ACHN (cell line): ENCODE data around the gene GBE1.

Source experiments
- DNase-seq: peaks from one replicate; pipeline ENCODE4 v3.0.0-alpha.2; 2015
- in situ Hi-C: cut with HindIII; loops from 2 replicates; pipeline ENCODE4 v1.10.0; 2017; ENCODE audit warnings: low sequenced_read_pairs, low pct_ligation_motif_present, low pct_unique_long_range_greater_than_20kb

The GBE1 gene

DNA sequence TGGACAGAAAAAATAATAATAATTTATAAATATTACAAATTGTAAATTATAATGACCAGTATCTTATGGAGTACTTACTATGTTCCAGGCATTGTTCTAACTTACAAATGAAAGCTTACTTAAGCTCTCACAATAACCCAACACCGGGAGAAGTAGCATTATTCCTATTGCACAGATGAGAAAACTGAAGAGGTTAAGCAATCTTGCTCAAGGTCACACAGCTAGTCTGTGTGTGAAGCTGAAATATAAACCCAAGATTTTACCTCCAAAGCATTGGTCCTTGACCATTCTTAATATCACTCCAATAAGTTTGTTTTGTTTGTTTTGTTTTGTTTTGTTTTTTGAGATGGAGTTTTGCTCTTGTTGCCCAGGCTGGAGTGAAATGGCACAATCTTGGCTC is 43.1 kb downstream of the GBE1 start:
- in situ Hi-C loops: no loop called here
- no peak for DNase-seq

DNA sequence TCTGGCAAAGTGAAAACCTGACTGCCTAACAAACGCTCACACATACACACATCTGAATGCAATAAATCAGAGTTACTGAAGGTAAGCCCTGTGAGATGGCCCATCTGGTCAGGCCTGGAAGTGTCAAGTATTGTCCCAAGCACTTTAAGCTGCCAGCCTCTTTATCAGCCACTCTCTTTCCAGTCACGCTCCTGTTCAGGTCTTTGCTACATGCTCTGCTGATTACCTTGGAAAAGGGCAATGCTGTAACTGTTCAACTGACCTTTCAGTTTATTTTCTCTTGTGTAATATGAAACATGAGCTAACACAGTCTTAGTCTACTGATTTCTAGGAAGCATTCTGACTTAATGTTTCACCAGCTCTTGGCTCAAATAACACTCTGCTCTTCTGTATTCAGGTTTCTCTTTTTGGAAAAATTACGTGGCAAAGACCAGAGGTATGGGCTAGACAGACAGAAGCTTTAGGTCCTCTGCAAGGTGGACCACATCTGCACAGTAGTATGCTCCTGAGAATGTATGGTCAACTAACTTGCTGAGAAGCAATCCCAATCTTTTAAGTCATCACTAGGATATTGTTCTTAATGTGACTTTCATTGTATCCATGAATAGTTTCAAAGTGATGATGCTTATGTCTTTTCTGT is 44.5 kb downstream of the GBE1 start:
- in situ Hi-C loops: no loop called here
- DNase-seq: peak; percentile 86

DNA sequence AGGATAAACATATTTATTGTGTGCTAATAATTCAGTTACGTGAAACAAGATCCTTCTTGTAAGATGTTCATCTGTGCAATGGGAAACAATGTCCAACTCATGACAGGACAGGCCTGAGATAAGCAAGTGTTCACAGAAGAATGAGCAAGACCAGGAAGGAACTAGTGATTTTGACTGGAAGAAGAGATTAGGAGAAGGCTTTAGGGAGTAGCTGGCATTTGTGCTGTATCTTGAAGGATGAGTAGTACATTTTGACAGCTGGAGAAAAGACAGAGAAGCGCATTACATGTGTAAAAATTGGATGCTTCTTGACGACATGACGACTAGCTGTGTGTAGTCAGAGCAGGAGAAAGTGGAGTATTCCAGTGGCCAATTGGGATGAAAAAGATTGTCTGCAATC is 48.4 kb downstream of the GBE1 start:
- no peak for DNase-seq

DNA sequence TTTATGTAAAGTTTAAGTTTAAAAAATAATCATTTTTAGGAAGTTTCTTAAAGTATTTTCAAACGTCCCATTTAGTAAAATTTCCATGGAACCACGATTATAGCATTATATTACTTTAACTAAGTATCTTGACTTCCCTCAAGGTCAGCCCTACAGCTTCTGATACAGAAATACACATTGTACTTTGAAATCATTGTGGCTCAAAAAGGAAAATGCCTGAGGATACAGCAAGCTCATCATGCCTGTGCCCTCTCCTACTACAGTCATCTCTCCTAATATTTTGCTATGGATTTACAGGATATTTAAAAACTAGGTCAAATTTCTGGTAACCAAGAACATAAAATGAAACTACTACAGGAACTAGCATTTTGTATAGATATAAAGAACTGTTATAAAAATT is 51.8 kb downstream of the GBE1 start:
- in situ Hi-C loops: no loop called here
- DNase-seq: no peak

More for the DNA sequence above, 48.4 kb downstream of the GBE1 start:
- in situ Hi-C loops: no loop called here

DNA sequence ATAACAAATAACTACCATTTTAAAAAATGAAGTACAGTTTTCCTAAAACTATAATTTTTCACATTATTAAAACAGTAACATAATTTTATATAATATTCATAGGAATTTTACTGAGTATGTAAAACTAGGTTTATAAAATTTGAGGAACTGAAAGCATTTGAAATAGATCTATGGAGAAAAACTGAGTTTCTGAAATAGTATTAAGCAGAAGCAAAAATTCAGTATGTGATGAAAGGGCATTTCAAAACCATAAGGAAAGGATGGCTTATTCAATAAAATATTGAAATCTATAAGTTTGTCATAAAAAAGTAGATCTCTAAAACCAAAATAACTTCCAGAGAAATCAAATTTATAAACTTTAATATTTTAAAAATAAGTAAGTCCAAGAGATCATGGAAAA is 53.4 kb downstream of the GBE1 start:
- no peak for DNase-seq
- in situ Hi-C loops: no loop called here

DNA sequence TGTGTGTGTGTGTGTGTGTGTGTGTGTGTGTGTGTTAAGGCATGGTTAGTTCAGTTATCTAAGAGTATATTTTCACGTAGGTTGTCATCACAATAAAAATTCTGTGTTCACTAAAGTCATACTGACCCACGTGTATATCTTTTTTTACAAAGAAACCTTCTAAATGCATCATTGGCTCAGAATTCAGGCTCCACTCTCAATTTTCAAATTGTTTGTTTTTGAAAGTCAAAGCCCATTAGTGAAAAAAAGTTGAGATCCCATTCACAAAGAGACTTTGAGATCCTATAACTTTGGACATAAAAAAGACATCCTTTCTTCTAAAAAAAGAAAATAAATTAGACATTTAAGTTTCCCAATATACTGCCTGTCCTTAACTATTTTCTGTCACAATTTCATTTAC is 59.3 kb downstream of the GBE1 start:
- in situ Hi-C loops: no loop called here
- no peak for DNase-seq

DNA sequence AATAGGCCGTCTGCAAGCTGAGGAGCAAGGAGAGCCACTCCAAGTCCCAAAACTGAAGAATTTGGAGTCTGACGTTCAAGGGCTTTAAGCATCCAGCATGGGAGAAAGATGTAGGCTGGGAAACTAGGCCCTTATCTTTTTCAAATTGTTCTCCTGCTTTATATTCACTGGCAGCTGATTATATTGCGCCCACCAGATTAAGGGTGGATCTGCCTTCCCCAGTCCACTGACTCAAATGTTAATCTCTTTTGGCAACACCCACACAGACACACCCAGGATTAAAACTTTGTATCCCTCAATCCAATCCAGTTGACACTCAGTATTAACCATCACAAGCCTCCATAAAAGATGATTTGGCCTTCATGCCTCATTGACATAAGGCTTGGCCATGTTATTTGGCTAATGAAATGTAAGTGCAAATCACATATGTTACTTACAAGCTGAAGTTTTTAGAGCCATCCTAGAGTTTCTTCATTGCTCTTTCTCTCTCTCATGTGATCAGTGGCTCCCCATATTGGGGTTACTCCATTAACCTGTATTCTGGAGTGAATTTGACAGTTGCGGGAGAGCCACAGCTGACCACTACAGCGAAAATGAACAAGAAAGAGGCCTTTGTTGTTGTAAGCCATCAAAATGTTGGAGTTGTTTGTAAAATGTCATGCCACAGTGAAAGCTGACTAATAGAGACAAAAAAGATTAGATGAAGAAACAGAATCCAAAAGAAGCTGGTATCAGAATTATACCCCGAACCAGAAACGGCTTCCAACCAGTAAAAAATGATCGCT is 61.7 kb downstream of the GBE1 start:
- in situ Hi-C loops: no loop called here
- no peak for DNase-seq

DNA sequence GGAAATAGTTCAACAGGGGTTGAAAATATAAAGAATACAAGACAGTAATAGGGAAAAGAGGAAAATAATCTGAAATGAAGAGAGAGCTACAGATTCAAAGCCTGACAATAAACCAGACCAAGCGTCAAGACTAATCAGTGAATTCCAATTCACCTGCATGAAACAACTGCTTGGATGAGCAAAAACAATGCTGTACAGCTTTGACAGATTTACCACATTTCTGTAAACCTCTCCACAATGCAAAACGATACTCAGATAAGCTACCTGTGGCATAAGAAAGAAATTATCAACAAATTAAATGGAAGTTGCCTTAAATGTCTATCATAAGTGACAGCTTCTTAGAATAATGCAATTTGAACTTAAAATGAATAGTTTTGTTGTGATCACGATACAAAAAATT is 65.4 kb downstream of the GBE1 start:
- no peak for DNase-seq
- in situ Hi-C loops: no loop called here

DNA sequence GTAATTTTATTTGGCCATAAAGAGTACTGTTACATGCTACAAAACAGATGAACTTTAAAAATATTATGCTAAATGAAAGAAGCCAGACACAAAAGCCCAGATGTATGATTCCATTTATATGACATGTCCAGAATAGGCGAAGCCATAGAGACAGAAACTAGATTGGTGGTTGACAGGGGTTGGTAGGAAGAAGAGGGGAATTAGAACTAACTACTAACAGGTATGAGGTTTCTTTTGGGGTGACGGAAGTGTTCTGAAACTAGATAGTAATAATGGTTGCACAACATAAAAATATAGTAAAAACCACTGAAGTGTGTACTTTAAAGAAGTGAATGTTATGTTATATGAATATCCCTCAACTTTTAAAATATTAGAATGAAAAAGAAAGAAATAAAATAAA is 66.1 kb downstream of the GBE1 start:
- in situ Hi-C loops: no loop called here
- no peak for DNase-seq

DNA sequence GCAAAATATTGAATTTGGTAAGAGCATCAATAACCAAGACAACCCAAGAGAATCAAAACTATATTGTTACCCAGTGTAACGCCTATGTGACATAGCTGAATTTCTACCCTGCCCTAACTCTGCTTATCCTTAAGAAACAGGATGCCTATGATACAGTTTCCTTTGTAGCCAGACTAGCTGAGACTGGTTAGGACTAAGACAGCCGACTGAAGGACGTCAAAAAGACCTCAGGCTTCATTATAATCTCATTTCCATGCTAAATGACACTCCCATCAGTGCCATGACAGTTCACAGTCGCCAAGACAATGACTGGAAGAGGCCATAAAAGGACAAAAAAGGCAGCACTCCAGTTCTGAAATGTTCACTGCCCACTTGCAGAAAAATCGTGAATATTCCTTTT is 66.8 kb downstream of the GBE1 start:
- DNase-seq: no peak
- in situ Hi-C loops: no loop called here

DNA sequence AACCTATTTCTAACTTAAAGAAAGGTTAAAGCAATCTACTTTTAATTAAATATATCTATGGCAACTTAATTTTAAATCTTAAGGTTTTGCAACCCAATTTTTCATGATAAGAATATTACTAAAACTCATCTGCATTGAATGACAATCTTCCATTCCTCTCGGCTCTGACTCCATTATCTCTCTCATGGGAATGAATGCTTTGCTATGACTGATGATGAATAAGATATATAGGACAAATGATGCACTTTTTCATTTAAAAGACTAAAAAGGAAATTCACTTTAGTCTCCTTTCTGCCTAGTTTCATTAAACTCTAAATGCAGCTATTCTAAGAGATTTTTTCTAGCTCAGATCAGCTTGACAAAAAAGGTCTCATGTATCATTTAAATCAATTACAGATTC is 68.7 kb downstream of the GBE1 start:
- DNase-seq: no peak

DNA sequence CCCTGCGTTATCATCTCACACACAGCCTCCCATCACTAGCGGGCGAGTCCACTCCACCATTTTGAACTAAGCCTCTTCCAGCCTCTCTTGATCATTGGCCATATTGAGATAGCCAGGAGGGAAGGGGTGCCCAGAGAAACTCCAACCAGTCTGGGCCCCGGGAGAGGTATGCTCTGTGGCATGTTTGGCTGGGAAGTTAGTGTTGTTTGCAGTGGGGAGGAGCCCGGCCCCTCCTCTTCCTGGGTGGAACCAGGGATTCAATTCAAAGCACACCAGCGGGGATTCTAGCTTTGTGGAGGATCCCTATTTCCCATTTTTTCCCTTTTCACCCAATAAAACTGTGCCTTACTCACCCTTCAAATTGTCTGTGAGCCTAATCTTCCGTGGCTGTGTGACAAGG is 71.8 kb downstream of the GBE1 start:
- DNase-seq: no peak
- in situ Hi-C loops: no loop called here

More for the DNA sequence above, 68.7 kb downstream of the GBE1 start:
- in situ Hi-C loops: no loop called here

DNA sequence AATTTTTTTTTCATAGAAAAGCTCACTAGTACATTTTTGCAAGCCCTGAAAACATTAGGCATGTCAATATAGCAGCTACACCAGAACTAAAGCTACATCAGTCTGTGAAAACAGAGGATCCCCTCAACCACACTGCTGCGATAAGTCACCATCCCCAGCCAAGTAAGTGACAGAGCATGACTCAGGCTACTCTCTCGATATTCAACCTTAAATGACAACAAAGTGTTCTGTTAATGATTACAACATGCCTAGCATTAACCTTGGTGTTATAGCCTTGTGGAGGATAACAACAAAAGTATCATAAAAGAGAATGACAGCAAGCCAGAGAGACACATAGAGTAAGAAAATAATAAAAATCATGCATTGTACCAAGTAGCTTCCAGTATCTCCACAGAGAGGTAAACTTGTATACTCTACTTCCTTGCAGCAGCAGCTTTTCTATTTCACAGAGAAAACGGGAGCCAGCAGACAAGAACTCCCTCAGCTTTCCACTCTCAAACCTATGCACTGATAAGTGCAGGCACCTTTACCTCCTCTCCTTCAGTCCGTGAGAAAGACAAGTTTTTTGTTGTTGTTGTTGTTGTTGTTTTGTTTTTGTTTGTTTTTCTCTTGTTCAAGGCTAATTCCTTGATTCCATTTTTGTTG is 76.6 kb downstream of the GBE1 start:
- peak; percentile 40 for DNase-seq
- in situ Hi-C loops: no loop called here

DNA sequence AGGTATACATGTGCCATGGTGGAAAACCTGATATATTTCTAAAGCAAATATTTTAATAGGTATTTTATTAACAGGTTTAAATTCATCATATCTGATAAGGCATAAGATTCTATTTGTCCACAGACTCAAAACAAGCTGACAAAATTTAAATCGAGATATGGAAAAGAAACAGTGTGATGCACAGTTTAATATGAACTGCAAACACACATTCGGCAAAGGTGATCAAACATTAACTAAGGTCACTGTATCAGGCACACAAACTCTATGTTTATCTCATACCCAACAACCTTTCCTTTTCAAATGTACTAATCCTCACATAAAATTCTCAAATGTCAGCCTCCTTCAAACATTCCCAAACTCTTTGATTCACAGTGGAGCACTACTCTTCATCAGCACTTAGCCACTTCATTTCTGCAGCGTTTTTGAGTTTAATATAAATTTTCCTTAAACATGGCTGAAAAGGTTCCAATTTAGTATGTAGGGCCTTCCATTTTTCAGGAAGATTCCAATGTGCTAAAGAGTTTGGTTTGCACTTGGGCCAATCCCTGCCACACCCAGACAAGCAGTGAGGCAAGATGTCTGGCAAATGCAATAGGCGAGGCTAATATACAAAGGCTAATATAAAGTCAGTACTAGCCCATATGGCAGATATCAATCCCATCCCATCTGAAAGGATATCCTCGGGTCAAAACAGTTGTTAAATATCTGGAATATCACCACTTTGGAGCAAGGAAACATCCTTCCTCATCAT is 84.6 kb downstream of the GBE1 start:
- in situ Hi-C loops: no loop called here
- DNase-seq: no peak

DNA sequence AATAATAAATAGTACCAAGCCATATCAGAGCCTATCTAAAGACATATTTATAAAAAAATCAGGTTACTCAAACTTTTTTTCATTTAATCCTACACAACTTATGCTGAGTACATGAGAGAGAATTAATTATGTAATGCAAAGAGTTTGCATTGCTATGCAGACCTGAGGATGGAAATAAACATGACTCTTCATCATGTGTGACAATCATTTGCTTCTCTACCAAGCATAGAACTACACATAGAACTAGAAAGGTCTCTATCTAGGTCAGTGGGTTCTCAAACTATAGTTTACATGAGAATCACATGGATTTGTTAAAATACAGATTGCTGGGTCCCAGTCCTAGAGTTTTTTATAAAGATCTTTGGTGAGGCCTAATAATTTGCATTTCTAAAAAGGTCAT is 86.8 kb downstream of the GBE1 start:
- no peak for DNase-seq
- in situ Hi-C loops: no loop called here

DNA sequence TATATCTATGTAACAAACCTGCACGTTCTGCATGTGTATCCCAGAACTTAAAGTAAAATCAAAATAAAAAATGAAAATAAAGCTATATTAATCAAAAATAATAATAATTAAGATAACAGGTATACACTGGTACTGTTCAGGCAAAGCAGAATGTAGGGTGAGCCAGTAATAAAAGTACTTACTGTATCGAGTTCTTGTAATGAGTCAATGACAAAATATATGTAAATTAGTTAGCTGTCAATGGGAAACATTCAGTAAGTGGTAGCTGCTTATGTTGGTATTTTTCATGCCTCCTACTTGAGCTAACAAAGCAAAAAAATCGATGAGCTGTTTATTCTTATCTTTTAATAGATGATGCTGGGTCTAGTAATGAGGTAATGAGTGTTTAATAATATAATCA is 93.2 kb downstream of the GBE1 start:
- in situ Hi-C loops: no loop called here

DNA sequence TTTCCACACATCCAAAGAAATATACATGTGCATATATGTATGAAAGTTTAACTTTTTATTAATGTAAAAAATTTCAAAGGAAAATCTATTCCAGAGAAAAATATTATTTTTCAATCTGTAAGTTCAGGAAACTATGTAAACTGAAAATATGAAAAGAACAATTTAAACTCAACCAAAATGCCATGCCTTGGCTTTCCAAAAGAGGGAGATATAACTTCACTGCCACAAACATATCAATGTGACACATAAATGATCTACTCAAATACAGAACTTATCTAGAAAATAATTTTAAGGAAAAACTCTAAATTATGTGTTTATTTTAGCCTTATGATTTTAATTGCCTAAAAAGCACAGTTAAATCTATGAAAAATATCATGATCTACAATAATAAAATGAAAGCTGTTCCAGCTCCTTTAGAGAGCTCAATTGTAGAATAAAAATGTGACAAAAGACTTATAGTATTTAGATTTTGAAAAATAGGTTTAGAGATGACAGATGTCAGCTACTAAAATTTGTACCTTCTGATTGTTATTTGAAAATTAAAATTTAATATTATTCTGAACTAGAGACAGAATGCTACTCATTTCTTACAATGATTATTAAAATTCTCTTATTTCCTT is 94.8 kb downstream of the GBE1 start:
- in situ Hi-C loops: no loop called here
- peak; percentile 26 for DNase-seq

More for the DNA sequence above, 93.2 kb downstream of the GBE1 start:
- DNase-seq: no peak

DNA sequence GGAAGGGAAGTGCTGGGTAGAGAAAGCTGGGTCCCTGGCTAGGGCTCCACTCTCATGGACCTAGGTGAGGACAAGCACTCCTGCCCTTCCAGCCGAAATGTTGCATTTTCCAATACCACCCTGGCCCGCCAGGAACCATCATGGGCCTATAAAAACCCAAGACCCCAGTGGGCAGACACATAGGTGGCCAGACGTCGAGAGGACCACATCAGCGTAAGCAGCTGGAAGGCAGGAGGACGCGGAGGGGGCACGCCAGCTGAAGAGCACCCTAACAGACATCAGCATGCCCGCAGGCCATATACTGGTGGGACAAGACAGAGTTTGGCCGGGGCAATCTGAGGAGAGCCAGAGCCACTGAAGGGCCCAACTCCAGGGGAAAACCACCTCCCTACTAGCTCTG is 98.3 kb downstream of the GBE1 start:
- DNase-seq: no peak
- in situ Hi-C loops: no loop called here

DNA sequence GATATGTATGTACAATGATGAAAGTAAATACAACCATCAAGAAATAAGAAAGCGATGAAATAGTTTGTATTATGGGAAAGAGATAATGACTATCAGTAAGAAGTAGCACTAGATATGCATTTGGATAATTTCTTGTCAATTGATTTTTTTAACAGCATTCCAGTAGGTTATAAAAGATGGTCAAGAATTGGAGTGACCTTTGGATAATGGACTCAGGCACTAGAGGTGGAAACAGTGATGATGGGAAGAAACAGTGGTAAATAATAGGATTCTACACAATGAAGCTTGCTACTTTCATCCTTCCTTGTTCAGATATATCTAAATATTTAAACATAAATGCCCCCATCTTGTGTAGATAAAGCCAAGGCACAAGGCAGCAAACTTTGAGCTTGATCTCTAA is 101.4 kb downstream of the GBE1 start:
- DNase-seq: no peak
- in situ Hi-C loops: no loop called here
